H1 (cell line): ENCODE data around the gene LFNG. TPM values are rescaled to one million over a fixed set of nuclear protein-coding genes. Genes with fewer than 3 reads are reported as not detected.

ENCODE experiments used
- CTCF ChIA-PET: fragments of 300-600 bp; sonication (Branson Sonifier 250); formaldehyde crosslinking; loops from one replicate; lab custom pipeline; 2021; ENCODE audit not compliant: partially characterized antibody; lab: Charles Lee
- POLR2A ChIA-PET: fragments of 300-600 bp; sonication (Branson Sonifier 250); formaldehyde crosslinking; loops from one replicate; lab custom pipeline; 2021; ENCODE audit warnings: inconsistent platforms; ENCODE audit not compliant: partially characterized antibody; lab: Charles Lee
- DNase-seq, 2 experiments: peaks; one replicate each; pipeline versions ENCODE4 v3.0.0 to v3.0.0-alpha.2; 2010 to 2022; ENCODE audit warnings: low spot score in 2 of 2, low read depth in 1 of 2, mixed read lengths in 1 of 2
- FAIRE-seq: peaks from 2 replicates; lab custom pipeline; 2011; peaks lifted over from hg19 to GRCh38; lab: Jason Lieb, UNC
- H2AFZ ChIP-seq: 2 replicates; pipeline ENCODE4 v1.8.1; 2012; ENCODE audit warnings: low read length, inconsistent platforms
- H2AK5ac ChIP-seq: 2 replicates; pipeline ENCODE4 v1.6.1; 2013; ENCODE audit warnings: low read depth, low read length
- H2BK120ac ChIP-seq: replicated peaks from 2 replicates; pipeline ENCODE3; 2013; ENCODE audit warnings: low read depth, low read length, inconsistent platforms
- H2BK12ac ChIP-seq: 2 replicates; pipeline ENCODE4 v1.6.1; 2013; ENCODE audit warnings: low read depth, low read length
- H2BK15ac ChIP-seq: 2 replicates; pipeline ENCODE4 v1.6.1; 2013; ENCODE audit warnings: low read length
- H2BK20ac ChIP-seq: 2 replicates; pipeline ENCODE4 v1.6.1; 2013; ENCODE audit warnings: low read length
- H2BK5ac ChIP-seq: 2 replicates; pipeline ENCODE4 v1.6.1; 2013; ENCODE audit warnings: low read depth, low read length
- H3K14ac ChIP-seq: 2 replicates; pipeline ENCODE4 v1.6.1; 2013; ENCODE audit warnings: inconsistent platforms; ENCODE audit not compliant: insufficient read length
- H3K18ac ChIP-seq: 2 replicates; pipeline ENCODE4 v1.6.1; 2013; ENCODE audit warnings: low read length; ENCODE audit errors: extremely low read depth
- H3K23ac ChIP-seq: 2 replicates; pipeline ENCODE4 v1.6.1; 2013; ENCODE audit warnings: inconsistent platforms; ENCODE audit not compliant: insufficient read length
- H3K23me2 ChIP-seq: 2 replicates; pipeline ENCODE4 v1.6.1; 2013; ENCODE audit warnings: low read depth, low read length
- H3K27ac ChIP-seq: 2 replicates; pipeline ENCODE4 v1.6.1; 2011; ENCODE audit warnings: low read depth, low read length, inconsistent platforms
- H3K27me3 ChIP-seq, 4 experiments: replicated peaks in 1 of 4; 1 replicate in 1 of 4; 2 replicates in 3 of 4; pipeline versions ENCODE4 v1.6.1 to v1.8.1; 2011 to 2013; ENCODE audit warnings: low read length in 3 of 4, mild to moderate bottlenecking in 3 of 4, inconsistent platforms in 2 of 4, mixed read lengths in 2 of 4, moderate library complexity in 1 of 4; ENCODE audit not compliant: control insufficient read depth in 3 of 4, insufficient read depth in 3 of 4; ENCODE audit errors: extremely low read depth in 1 of 4
- H3K36me3 ChIP-seq, 4 experiments: 2 replicates each; pipeline versions ENCODE4 v1.6.1 to v1.8.1; 2011 to 2013; ENCODE audit warnings: mild to moderate bottlenecking in 4 of 4, low read length in 3 of 4, moderate library complexity in 2 of 4, control low read depth in 1 of 4, inconsistent platforms in 1 of 4; ENCODE audit not compliant: insufficient read depth in 4 of 4, control insufficient read depth in 2 of 4
- H3K4ac ChIP-seq: replicated peaks from 2 replicates; pipeline ENCODE3; 2013; ENCODE audit warnings: low read length, low read depth, mixed read lengths, inconsistent platforms; ENCODE audit not compliant: insufficient read length
- H3K4me1 ChIP-seq, 4 experiments: replicated peaks in 1 of 4; 1 replicate in 1 of 4; 2 replicates in 3 of 4; pipeline versions ENCODE4 v1.6.1 to v1.8.1; 2011 to 2013; ENCODE audit warnings: low read length in 3 of 4, inconsistent platforms in 2 of 4, mixed read lengths in 1 of 4; ENCODE audit not compliant: insufficient read depth in 4 of 4, control insufficient read depth in 3 of 4
- H3K4me2 ChIP-seq, 2 experiments: 2 replicates each; pipeline versions ENCODE4 v1.6.1 to v1.8.1; 2011 to 2013; ENCODE audit warnings: low read depth in 2 of 2, low read length in 2 of 2, control low read depth in 1 of 2, inconsistent platforms in 1 of 2, mild to moderate bottlenecking in 1 of 2; ENCODE audit not compliant: insufficient read depth in 1 of 2
- H3K4me3 ChIP-seq, 4 experiments: fragments of 200-600, 300-600 bp in 1 of 4; sonication (generic), shearing (Covaris generic), sonication (Bioruptor Twin) in 1 of 4; 2 replicates each; pipeline versions ENCODE4 v1.5.1 to v1.8.1; 2011 to 2016; ENCODE audit warnings: low read length in 4 of 4, low read depth in 3 of 4, control low read depth in 2 of 4, inconsistent platforms in 2 of 4, mild to moderate bottlenecking in 2 of 4, mixed read lengths in 1 of 4, moderate library complexity in 1 of 4; ENCODE audit not compliant: insufficient read depth in 2 of 4; ENCODE audit errors: extremely low read depth in 1 of 4
- H3K56ac ChIP-seq: replicated peaks from 2 replicates; pipeline ENCODE3; 2013; ENCODE audit warnings: low read depth, mild to moderate bottlenecking, mixed read lengths, low read length, inconsistent platforms; ENCODE audit not compliant: insufficient read length
- H3K79me1 ChIP-seq: 2 replicates; pipeline ENCODE4 v1.6.1; 2013; ENCODE audit warnings: low read depth, low read length, control low read depth
- H3K79me2 ChIP-seq, 2 experiments: 2 replicates each; pipeline versions ENCODE4 v1.6.1 to v1.8.1; 2012 to 2013; ENCODE audit warnings: low read length in 2 of 2, mild to moderate bottlenecking in 2 of 2, inconsistent platforms in 1 of 2; ENCODE audit not compliant: insufficient read depth in 2 of 2, control insufficient read depth in 1 of 2
- H3K9ac ChIP-seq, 4 experiments: replicated peaks in 1 of 4; 1 replicate in 1 of 4; 2 replicates in 3 of 4; pipeline versions ENCODE4 v1.6.1 to v1.8.1; 2011 to 2013; ENCODE audit warnings: low read depth in 3 of 4, low read length in 3 of 4, control low read depth in 2 of 4, mild to moderate bottlenecking in 2 of 4, moderate library complexity in 2 of 4, inconsistent platforms in 1 of 4; ENCODE audit errors: extremely low read depth in 1 of 4
- H3K9me3 ChIP-seq, 2 experiments: 2 replicates each; pipeline versions ENCODE4 v1.6.1 to v1.8.1; 2012 to 2013; ENCODE audit warnings: mild to moderate bottlenecking in 2 of 2, moderate library complexity in 2 of 2, control low read depth in 1 of 2, inconsistent platforms in 1 of 2, low read depth in 1 of 2, low read length in 1 of 2, mixed read lengths in 1 of 2; ENCODE audit not compliant: insufficient read depth in 2 of 2
- H4K20me1 ChIP-seq, 2 experiments: replicated peaks in 1 of 2; 2 replicates each; pipeline versions ENCODE3 to v1.8.1; 2011 to 2013; ENCODE audit warnings: inconsistent platforms in 2 of 2, low read length in 2 of 2, mild to moderate bottlenecking in 1 of 2; ENCODE audit not compliant: insufficient read depth in 2 of 2, control insufficient read depth in 1 of 2
- H4K5ac ChIP-seq: 2 replicates; pipeline ENCODE4 v1.6.1; 2013; ENCODE audit warnings: low read length, low read depth, mixed read lengths, inconsistent platforms; ENCODE audit not compliant: insufficient read length
- H4K8ac ChIP-seq: 2 replicates; pipeline ENCODE4 v1.8.0; 2013; ENCODE audit warnings: mild to moderate bottlenecking, moderate library complexity, low read length, inconsistent platforms; ENCODE audit not compliant: insufficient read depth; ENCODE audit errors: extremely low read depth
- H4K91ac ChIP-seq: replicated peaks from 2 replicates; pipeline ENCODE3; 2013; ENCODE audit warnings: low read length, mixed read lengths, inconsistent platforms; ENCODE audit not compliant: insufficient read length
- CHD1 ChIP-seq: IDR thresholded peaks from 2 replicates; pipeline ENCODE4 v1.6.1; 2012; ENCODE audit warnings: low read depth, low read length, improper control_type of control experiment
- CREB1 ChIP-seq: IDR thresholded peaks from 2 replicates; pipeline ENCODE4 v1.6.1; 2012; ENCODE audit warnings: inconsistent platforms
- CTBP2 ChIP-seq: IDR thresholded peaks from 2 replicates; pipeline ENCODE4 v1.7.0; 2011; ENCODE audit warnings: borderline replicate concordance, mild to moderate bottlenecking, moderate library complexity, mixed read lengths, low read length; ENCODE audit not compliant: insufficient read depth, insufficient read length
- EGR1 ChIP-seq: IDR thresholded peaks from 2 replicates; pipeline ENCODE4 v1.6.1; 2011; ENCODE audit warnings: low read depth, low read length, borderline replicate concordance
- EP300 ChIP-seq, 2 experiments: IDR thresholded peaks; 1 replicate in 1 of 2; 2 replicates in 1 of 2; pipeline ENCODE4 v1.6.1; 2011 to 2012; ENCODE audit warnings: low read depth in 2 of 2, low read length in 2 of 2, mild to moderate bottlenecking in 2 of 2, borderline replicate concordance in 1 of 2, inconsistent platforms in 1 of 2, moderate library complexity in 1 of 2
- KDM4A ChIP-seq: IDR thresholded peaks from one replicate; pipeline ENCODE4 v1.7.1; 2012; ENCODE audit warnings: low read depth, mild to moderate bottlenecking, moderate library complexity, low read length, inconsistent platforms; ENCODE audit not compliant: severe bottlenecking
- NANOG ChIP-seq: IDR thresholded peaks from 2 replicates; pipeline ENCODE4 v1.6.1; 2011; ENCODE audit warnings: low read length, low read depth, mild to moderate bottlenecking, inconsistent platforms; ENCODE audit not compliant: insufficient read depth, poor library complexity, severe bottlenecking
- POU5F1 ChIP-seq: IDR thresholded peaks from 2 replicates; pipeline ENCODE4 v1.6.1; 2011; ENCODE audit warnings: low read depth, mild to moderate bottlenecking, low read length, moderate library complexity
- SIX5 ChIP-seq: IDR thresholded peaks from 2 replicates; pipeline ENCODE4 v1.6.1; 2011; ENCODE audit warnings: mild to moderate bottlenecking, low read depth, low read length
- SP4 ChIP-seq: IDR thresholded peaks from 2 replicates; pipeline ENCODE4 v1.6.1; 2012; ENCODE audit warnings: low read length, inconsistent platforms
- TBP ChIP-seq: IDR thresholded peaks from 2 replicates; pipeline ENCODE4 v1.6.1; 2011; ENCODE audit warnings: low read depth, low read length, improper control_type of control experiment
- YY1 ChIP-seq: IDR thresholded peaks from 2 replicates; pipeline ENCODE4 v1.6.1; 2011; ENCODE audit warnings: low read depth, mild to moderate bottlenecking, low read length
- WGBS, 2 experiments: shearing (Covaris generic) in 1 of 2; methylation state at CpG; one replicate each; pipeline versions ENCODE4 v1.1.6 to v1.1.7; 2013 to 2015; ENCODE audit warnings: low lambda C conversion rate in 2 of 2, mixed read lengths in 2 of 2, inconsistent platforms in 1 of 2, low coverage in 1 of 2, missing lambda C conversion rate in 1 of 2; ENCODE audit not compliant: insufficient replicate concordance in 2 of 2, insufficient coverage in 1 of 2, insufficient read length in 1 of 2; ENCODE audit errors: extremely low coverage in 1 of 2, missing lambda C conversion rate in 1 of 2; 5-methylcytosine and 5-hydroxymethylcytosine counted together
- polyA plus RNA-seq, 7 experiments: library from polyadenylated mRNA; depleted of rRNA in 3 of 7; stranded (reverse) in 5 of 7; unstranded in 2 of 7; fragments of >200 nt in 5 of 7; fragments of 200-250 nt in 2 of 7; gene quantifications; 1 replicate in 5 of 7; 2 replicates in 1 of 7; 4 replicates in 1 of 7; pipeline versions ENCODE4 v1.2.1 to v1.2.3, GENCODE V29; 2011 to 2013; ENCODE audit warnings: missing spikeins in 2 of 7, mixed read lengths in 2 of 7
- total RNA-seq: library from RNA; stranded (reverse); fragmentation: NEBNext Ultra II Directional; extraction: Animal tissue kit (Norgen Biotek cat#: 25700); gene quantifications from 2 replicates; pipeline ENCODE4 v1.2.1, GENCODE V29; 2021

Gene LFNG
- total and polyA plus RNA-seq, 2 of the 8 experiments (the other 6 are each of a cell fraction or from before 2014, with no cell fraction given), result 31.6 to 35.6 TPM

GRCh38 chr7:2568521-2569223 lies 49.1 kb downstream of the LFNG start:
- no peak for TF ChIP-seq NANOG
- TF ChIP-seq EP300 (IDR thresholded peaks at IDR 0.05; ENCODE audit: borderline replicate concordance in 1 of 2, low read depth in 2 of 2, low read length in 2 of 2), result no peak
- TF ChIP-seq SIX5, result no peak
- no peak for TF ChIP-seq KDM4A
- no peak for TF ChIP-seq CTBP2
- no peak for TF ChIP-seq CREB1
- no peak for TF ChIP-seq YY1
- TF ChIP-seq SP4, result no peak
- TF ChIP-seq CHD1, result no peak
- TF ChIP-seq POU5F1, result no peak
- no peak for TF ChIP-seq EGR1
- TF ChIP-seq TBP, result no peak
- Histone ChIP-seq H3K4ac (no peak overlapping the region), H2BK12ac (no peak overlapping the region), H3K9me3 (no peaks in the 10 kb centered on the region), H3K4me1 (peaks cover 0 to 6% (median 2%) of the 10 kb centered on the region in 4 experiments; a peak in 4 of 7 replicates), H2BK15ac (no peak overlapping the region), H2AFZ (no peak overlapping the region), H4K5ac (no peak overlapping the region), H4K20me1 (peaks cover 0 to 4% of the 10 kb centered on the region in 2 experiments), H2BK20ac (no peak overlapping the region), H3K14ac (no peak overlapping the region), H3K56ac (no peak overlapping the region), H3K36me3 (no peaks in the 10 kb centered on the region), H3K27me3 (no peaks in the 10 kb centered on the region), H2AK5ac (no peak overlapping the region; the same call in 1 of the 2 replicates), H4K8ac (no peak overlapping the region), H3K79me1 (peaks cover 4% of the 10 kb centered on the region), H3K4me3 (no peak overlapping the region), H2BK120ac (no peak overlapping the region), H3K79me2 (no peaks in the 10 kb centered on the region), H3K23ac (no peak overlapping the region), H3K18ac (no peak overlapping the region), H3K23me2 (no peaks in the 10 kb centered on the region; the same call in 1 of the 2 replicates), H3K27ac (no peak overlapping the region), H3K9ac (no peak overlapping the region), H4K91ac (no peak overlapping the region), H2BK5ac (no peak overlapping the region), H3K4me2 (no peak overlapping the region)
- DNase-seq (no peak), FAIRE-seq (no peak)
- ChIA-PET POLR2A (interaction anchor here (0.9 kb wide), 1 partner anchor 60 kb away, joined by 3 read pairs; no protein-coding TSS in a partner anchor), CTCF (interaction anchor here (0.8 to 3.4 kb wide), 16 partner anchors 10 to 141 kb away, joined by 3 to 27 read pairs (median 4); no protein-coding TSS in a partner anchor)
- 93% methylated on average over 24 of the region's 24 CpGs; no CpG with 5 or more reads in 1 of the 2 experiments for WGBS, 2 experiments
